HG02970 (cell line): ENCODE data around the gene PKMYT1.
"Not testable (repeated sequence)": the region's sequence is repeated elsewhere in the genome, so short reads cannot be mapped to it uniquely, and the experiment has no call there.

Experiments
- ATAC-seq: cut with Tn5 transposase; IDR thresholded peaks from one replicate; pipeline ENCODE4 v1.9.1; 2021; ENCODE audit warnings: mild to moderate bottlenecking, moderate library complexity, moderate number of reproducible peaks; ENCODE audit not compliant: unreplicated experiment, low FRiP score

The PKMYT1 gene

GRCh38 chr16:2942045-2942444 lies 38.2 kb downstream of the PKMYT1 start:
- ATAC-seq = no peak

DNA sequence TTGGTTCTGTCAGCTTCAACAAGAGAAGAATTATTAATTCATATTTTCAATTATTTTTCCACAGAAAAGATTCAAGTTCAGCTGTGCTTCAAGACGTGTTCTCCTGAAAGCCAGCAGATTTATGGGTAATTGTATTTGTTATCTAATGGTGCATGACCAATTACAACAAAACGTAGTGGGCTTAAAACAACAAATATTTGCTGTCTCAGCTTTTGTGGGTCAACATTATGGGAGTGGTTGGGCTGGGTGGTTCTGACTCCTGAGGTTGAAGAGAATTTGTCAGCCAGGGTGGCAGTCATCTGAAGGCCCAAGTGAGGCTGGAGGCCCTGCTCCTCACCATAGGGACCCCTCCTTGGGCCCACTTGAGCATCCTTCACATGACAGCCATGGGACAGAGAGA lies 40.3 kb downstream of the PKMYT1 start:
- no peak for ATAC-seq

DNA sequence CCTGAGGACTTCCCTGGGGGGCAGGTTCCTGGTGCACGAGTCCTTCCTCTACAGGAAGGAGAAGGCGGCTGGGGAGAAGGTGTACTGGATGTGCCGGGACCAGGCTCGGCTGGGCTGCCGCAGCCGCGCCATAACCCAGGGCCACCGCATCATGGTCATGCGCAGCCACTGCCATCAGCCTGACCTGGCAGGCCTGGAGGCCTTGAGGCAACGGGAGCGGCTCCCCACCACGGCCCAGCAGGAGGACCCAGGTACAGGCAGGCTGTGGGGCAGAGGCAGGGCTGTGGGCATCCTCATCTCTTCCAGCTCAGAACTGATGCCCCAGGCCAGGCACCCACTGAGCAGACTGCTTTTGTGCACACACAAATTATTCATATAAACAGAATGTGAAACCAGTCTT lies 42.0 kb downstream of the PKMYT1 start:
- ATAC-seq = no peak

DNA sequence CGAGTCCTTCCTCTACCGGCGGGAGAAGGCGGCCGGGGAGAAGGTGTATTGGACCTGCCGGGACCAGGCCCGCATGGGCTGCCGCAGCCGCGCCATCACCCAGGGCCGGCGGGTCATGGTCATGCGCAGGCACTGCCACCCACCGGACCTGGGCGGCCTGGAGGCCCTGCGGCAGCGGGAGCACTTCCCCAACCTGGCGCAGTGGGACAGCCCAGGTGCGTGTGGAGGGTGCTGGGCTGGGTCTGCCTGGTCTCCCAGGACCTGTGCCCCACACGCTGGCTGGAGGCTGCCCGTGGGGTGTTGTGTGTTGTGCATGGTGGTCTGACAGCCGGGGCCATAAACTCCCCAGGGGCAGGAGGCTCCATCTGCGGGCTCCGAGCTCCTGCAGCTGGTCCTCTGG lies 43.1 kb downstream of the PKMYT1 start:
- ATAC-seq = no peak

DNA sequence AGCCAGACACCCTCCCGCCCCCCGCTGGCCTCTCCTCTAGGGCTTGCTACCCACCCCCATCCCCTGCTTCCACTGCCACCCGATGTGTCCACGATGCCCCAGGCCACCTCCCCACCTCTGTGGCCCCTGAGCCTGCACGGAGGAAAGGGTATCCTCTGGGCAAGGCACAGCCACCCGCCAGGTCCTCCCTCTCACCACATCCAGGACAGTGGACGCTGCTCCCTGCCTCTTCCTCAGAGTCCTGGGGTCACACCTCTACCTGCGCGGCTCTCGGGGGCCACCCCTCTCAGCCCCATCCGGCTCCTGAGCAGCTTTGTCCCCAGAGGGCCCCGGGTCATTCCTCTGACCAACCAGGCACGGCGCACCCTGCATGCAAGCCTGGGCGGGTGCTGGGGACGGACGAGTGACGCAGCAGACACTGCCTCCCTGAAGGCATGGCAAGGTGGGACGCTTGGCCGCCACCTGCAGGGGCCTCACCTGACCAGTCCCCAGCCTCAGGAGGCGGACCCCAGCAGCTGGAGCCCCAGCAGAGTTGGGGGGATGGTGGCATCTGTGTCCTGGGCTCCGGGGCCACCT lies 43.7 kb downstream of the PKMYT1 start:
- ATAC-seq = no peak

DNA sequence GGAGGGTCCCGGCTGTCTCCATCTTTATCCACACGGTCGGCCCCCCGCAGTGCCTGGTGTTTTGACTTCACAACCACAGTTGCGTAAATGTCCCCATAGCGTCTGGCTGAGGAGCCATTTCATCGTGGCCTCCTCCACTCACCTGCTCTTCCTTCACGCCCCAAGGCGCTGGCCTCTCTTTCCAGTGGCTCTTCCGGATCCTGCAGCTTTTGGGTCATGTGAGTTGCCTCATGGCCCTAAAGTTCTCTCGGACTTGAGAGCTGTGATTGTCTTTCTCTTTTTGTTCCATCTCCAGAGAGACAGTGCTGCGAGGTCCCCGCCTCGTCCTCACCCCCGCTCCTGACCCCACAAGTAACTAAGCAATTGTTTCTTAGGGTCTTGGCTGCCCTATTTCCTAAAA lies 45.8 kb downstream of the PKMYT1 start:
- no peak for ATAC-seq

- no peak for ATAC-seq
Observed at GRCh38 chr16:2933701-2934100, 46.5 kb downstream of the PKMYT1 start.

DNA sequence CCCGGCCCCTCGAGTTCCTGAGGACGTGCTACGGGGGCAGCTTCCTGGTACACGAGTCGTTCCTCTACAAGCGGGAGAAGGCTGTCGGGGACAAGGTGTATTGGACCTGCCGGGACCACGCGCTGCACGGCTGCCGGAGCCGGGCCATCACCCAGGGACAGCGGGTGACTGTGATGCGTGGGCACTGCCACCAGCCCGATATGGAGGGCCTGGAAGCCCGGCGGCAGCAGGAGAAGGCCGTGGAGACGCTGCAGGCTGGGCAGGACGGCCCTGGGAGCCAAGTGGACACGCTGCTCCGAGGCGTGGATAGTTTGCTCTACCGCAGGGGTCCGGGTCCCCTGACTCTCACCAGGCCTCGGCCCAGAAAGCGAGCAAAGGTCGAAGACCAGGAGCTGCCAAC lies 47.1 kb downstream of the PKMYT1 start:
- no peak for ATAC-seq

DNA sequence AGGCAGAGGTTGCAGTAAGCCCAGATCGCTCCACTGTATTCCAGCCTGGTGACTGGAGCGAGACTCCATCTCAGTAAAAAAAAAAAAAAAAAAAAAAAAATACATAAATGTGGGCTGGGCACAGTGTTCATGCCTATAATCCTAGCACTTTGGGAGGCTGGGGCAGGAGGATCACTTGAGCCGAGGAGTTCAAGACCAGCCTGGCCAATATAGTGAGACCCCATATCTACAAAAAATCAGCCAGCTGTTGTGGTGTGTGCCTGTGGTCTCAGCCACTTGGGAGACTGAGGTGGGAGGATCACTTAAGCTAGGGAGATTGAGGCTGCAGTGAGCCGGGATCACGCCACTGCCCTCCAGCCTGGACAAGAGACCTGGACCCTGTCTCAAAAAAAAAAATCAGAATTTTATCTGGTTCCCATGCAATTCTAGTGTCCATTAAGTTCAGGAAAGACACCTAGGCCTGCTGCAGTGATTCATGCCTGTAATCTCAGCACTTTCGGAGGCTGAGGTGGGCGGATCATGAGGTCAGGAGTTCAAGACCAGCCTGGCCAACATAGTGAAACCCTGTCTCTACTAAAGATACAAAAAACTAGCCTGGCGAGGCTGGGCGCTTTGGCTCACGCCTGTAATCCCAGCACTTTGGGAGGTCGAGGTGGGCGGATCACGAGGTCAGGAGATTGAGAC lies 48.9 kb downstream of the PKMYT1 start:
- not testable (repeated sequence) for ATAC-seq

- ATAC-seq = no peak
Observed at GRCh38 chr16:2930236-2930635, 50.0 kb downstream of the PKMYT1 start.

- no peak for ATAC-seq
Observed at GRCh38 chr16:2929693-2930092, 50.6 kb downstream of the PKMYT1 start.

- no peak for ATAC-seq
Observed at GRCh38 chr16:2928796-2929195, 51.5 kb downstream of the PKMYT1 start.

DNA sequence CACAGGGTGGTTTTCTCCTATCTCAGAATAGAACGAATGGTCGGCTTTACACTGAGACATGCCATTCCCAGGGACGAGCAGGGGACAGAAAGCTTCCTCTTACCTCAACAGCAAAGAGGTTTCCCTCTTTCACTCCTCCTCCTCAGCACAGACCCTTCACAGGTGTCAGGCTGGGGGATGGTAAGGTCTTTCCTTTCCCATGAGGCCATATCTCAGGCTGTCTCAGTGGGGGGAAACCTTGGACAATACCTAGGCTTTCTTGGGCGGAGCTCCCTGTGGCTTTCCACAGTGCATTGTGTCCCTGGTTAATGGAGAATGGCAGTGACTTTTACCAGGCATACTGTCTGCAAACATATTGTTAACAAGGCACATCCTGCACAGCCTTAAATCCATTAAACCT lies 52.1 kb downstream of the PKMYT1 start:
- not testable (repeated sequence) for ATAC-seq

GRCh38 chr16:2927010-2927646 lies 53.1 kb downstream of the PKMYT1 start:
- ATAC-seq = no peak

DNA sequence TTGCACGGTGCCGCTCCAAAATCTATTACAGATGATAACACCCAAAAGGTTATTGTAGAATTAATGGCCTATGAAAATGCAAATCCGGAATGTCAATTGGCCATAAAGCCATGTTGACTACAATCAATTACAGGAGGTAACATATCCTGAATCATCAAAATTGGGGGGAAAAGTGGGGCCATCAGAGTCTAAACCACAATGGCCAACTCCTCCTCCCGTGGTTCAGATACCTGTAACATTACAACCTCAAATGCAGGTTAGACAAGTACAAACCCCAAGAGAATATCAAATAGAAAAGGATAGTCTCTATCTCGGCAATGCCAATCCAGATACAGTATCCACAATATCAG lies 53.6 kb downstream of the PKMYT1 start:
- no peak for ATAC-seq

- ATAC-seq = no peak
Observed at GRCh38 chr16:2925951-2926649, 54.1 kb downstream of the PKMYT1 start.

GRCh38 chr16:2924901-2925755 lies 55.1 kb downstream of the PKMYT1 start:
- no peak for ATAC-seq

- ATAC-seq = no peak
Observed at GRCh38 chr16:2923481-2923880, 56.8 kb downstream of the PKMYT1 start.
